ENCODE results near the gene ELF4.

Gene ELF4

GRCh38 chrX:130120746-130121504 is 10.6 kb upstream of the ELF4 start:
- Histone ChIP-seq H3K36me3 (ENCODE audit: control insufficient read depth, insufficient read depth, low read length) (no peaks in the 10 kb centered on the region), H3K4me2 (ENCODE audit: low read length) (peak overlapping the region; percentile 58), H3K27ac (peak overlapping the region; percentile 9), H3K79me2 (no peaks in the 10 kb centered on the region), H3K9ac (no peak overlapping the region), H3K4me1 (no peaks in the 10 kb centered on the region), H3K27me3 (ENCODE audit: control insufficient read depth, insufficient read depth, low read length) (no peaks in the 10 kb centered on the region), H3K9me3 (ENCODE audit: control insufficient read depth, low read length) (no peaks in the 10 kb centered on the region), H2AFZ (peak overlapping the region; percentile 48), H3K4me3 (ENCODE audit: low read depth, low read length) (peak overlapping the region; percentile 16)
- peak; percentile 69 for TF ChIP-seq CTCF (IDR thresholded peaks at IDR 0.05)

DNA sequence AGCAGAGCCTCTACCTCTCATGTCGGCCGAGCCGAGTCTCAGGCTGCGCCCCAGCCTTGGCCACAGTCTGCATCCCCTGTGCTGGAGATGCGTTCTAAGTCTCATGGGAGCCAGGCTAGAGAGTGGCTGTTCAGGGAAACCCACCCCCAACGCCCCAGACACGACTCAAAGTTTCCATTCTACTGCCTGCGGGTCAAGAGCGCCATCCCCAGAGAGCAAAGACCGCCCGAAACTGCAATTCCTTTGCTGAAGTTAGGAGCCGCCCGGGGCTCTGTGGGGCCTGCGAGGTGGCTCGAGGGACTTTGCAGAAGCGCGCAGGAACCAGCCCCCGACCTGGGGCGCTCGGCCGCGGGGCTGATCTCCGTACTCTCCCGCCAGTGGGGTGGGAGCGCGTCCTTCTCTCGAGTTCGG is 10.0 kb upstream of the ELF4 start:
- no peak overlapping the region for H3K9ac ChIP-seq
- H3K27ac ChIP-seq: no peak overlapping the region

GRCh38 chrX:130119312-130119898 is 9.1 kb upstream of the ELF4 start:
- Histone ChIP-seq H3K4me1 (no peaks in the 10 kb centered on the region), H3K27ac (no peak overlapping the region), H3K9ac (no peak overlapping the region), H3K4me3 (ENCODE audit: low read depth, low read length) (no peak overlapping the region), H3K27me3 (ENCODE audit: control insufficient read depth, insufficient read depth, low read length) (no peaks in the 10 kb centered on the region), H3K9me3 (ENCODE audit: control insufficient read depth, low read length) (no peaks in the 10 kb centered on the region), H3K36me3 (ENCODE audit: control insufficient read depth, insufficient read depth, low read length) (no peaks in the 10 kb centered on the region), H3K79me2 (no peaks in the 10 kb centered on the region), H3K4me2 (ENCODE audit: low read length) (no peak overlapping the region), H2AFZ (no peak overlapping the region)
- no peak for TF ChIP-seq CTCF (IDR thresholded peaks at IDR 0.05)

More for the DNA sequence above, 10.0 kb upstream of the ELF4 start:
- H3K4me2 ChIP-seq (ENCODE audit: low read length): no peak overlapping the region
- no peaks in the 10 kb centered on the region for H3K4me1 ChIP-seq
- no peaks in the 10 kb centered on the region for H3K9me3 ChIP-seq (ENCODE audit: control insufficient read depth, low read length)
- no peaks in the 10 kb centered on the region for H3K27me3 ChIP-seq (ENCODE audit: control insufficient read depth, insufficient read depth, low read length)
- no peaks in the 10 kb centered on the region for H3K79me2 ChIP-seq
- TF ChIP-seq CTCF (IDR thresholded peaks at IDR 0.05): no peak
- peak overlapping the region; percentile 16 for H3K4me3 ChIP-seq (ENCODE audit: low read depth, low read length)
- H2AFZ ChIP-seq: peak overlapping the region; percentile 48
- no peaks in the 10 kb centered on the region for H3K36me3 ChIP-seq (ENCODE audit: control insufficient read depth, insufficient read depth, low read length)

DNA sequence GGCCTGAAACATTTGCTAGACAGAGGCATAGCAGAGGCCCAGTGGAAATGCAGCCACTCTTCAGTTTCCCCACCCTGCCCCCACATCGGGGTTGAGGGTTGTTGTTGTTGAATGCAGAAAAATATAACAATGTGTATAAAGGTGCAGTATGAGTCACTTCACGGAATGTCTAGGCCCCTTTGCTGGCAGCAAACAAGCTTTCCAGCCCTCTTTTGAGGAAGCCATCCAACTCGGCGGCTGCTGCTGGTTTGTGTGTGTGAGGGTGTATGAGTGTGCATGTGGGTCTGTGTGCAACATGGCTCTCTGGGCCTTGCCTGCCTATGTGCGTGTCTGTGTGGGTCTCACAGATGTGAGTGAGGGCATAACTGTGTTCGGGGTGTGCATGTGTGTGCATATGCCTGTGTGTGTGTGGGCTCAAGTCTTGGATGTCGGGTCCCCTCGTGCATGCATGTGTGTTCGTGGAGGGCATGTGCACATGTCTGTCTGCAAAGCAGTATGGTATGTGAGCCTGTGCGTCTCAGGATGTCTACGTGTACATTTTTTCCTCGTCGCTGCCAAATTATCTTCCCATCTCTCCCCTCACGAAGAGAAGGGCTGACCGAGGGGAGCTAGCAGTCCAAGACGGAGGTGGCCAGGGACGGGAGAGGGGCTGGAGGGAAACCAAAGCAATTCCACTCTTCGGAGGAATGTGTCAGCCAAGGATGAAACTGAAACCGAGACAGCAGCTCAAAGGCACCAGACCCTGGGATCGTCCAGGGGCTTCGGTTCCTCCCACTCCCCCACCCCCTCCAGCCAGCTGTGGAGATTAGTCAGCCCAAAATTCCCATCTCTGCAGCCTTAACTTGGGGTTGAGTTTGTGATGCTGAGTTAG is 8.4 kb upstream of the ELF4 start:
- H3K27ac ChIP-seq: no peak overlapping the region

More for the DNA sequence above, 8.4 kb upstream of the ELF4 start:
- Histone ChIP-seq H3K4me1 (no peaks in the 10 kb centered on the region), H3K9ac (no peak overlapping the region), H3K27me3 (ENCODE audit: control insufficient read depth, insufficient read depth, low read length) (no peaks in the 10 kb centered on the region), H2AFZ (peak overlapping the region; percentile 33), H3K79me2 (no peaks in the 10 kb centered on the region), H3K9me3 (ENCODE audit: control insufficient read depth, low read length) (no peaks in the 10 kb centered on the region), H3K36me3 (ENCODE audit: control insufficient read depth, insufficient read depth, low read length) (no peaks in the 10 kb centered on the region), H3K4me2 (ENCODE audit: low read length) (no peak overlapping the region), H3K4me3 (ENCODE audit: low read depth, low read length) (no peak overlapping the region)
- TF ChIP-seq CTCF (IDR thresholded peaks at IDR 0.05): no peak

All from parathyroid adenoma (tissue), 2 donors.